ENCODE data around the gene TIMM44.

The TIMM44 gene

GRCh38 chr19:7959211-7959610, 15.7 kb upstream of the TIMM44 start:
- POLR2A ChIA-PET: no interaction called here
- DNase-seq (ENCODE audit: extremely low spot score): no peak
- CTCF ChIA-PET: interaction anchor here (1.0 to 2.2 kb wide), 4 partner anchors 12 to 15 kb away, joined by 3 to 15 read pairs (median 6); partner anchors contain the start of gene TIMM44
- no peak for TF ChIP-seq CTCF (IDR thresholded peaks at IDR 0.05; ENCODE audit: control extremely low read depth, extremely low read depth, low read depth, missing control alignments)

- no peak for TF ChIP-seq CTCF (IDR thresholded peaks at IDR 0.05; ENCODE audit: control extremely low read depth, extremely low read depth, low read depth, missing control alignments)
- no peak for DNase-seq (ENCODE audit: extremely low spot score)
- ChIA-PET CTCF (interaction anchor here (2.9 kb wide), 1 partner anchor 12 kb away, joined by 21 read pairs; the partner anchor contains the start of gene TIMM44), POLR2A (no interaction called here)
These were observed 12.2 kb upstream of the TIMM44 start for GRCh38 chr19:7955696-7956095.

GRCh38 chr19:7953576-7953975, 10.1 kb upstream of the TIMM44 start:
- no peak for DNase-seq (ENCODE audit: extremely low spot score)
- CTCF ChIA-PET: interaction anchor here (2.9 kb wide), 1 partner anchor 10 kb away, joined by 21 read pairs; the partner anchor contains the start of gene TIMM44
- POLR2A ChIA-PET: no interaction called here

GRCh38 chr19:7953060-7953459, 9.6 kb upstream of the TIMM44 start:
- DNase-seq (ENCODE audit: extremely low spot score): no peak
- ChIA-PET POLR2A (no interaction called here), CTCF (interaction anchor here (1.9 kb wide), 1 partner anchor 9 kb away, joined by 12 read pairs; the partner anchor contains the start of gene TIMM44)
- TF ChIP-seq CTCF (IDR thresholded peaks at IDR 0.05; ENCODE audit: control extremely low read depth, extremely low read depth, low read depth, missing control alignments): no peak

More at GRCh38 chr19:7953576-7953975, 10.1 kb upstream of the TIMM44 start:
- TF ChIP-seq CTCF (IDR thresholded peaks at IDR 0.05; ENCODE audit: control extremely low read depth, extremely low read depth, low read depth, missing control alignments): no peak

GRCh38 chr19:7947939-7948338, 4.5 kb upstream of the TIMM44 start:
- CTCF ChIA-PET: interaction anchor here (1.0 kb wide), 1 partner anchor 19 kb away, joined by 3 read pairs; no protein-coding TSS in a partner anchor
- no peak for DNase-seq (ENCODE audit: extremely low spot score)
- POLR2A ChIA-PET: no interaction called here
- no peak for TF ChIP-seq CTCF (IDR thresholded peaks at IDR 0.05; ENCODE audit: control extremely low read depth, extremely low read depth, low read depth, missing control alignments)

- peak; percentile 83 for TF ChIP-seq CTCF (IDR thresholded peaks at IDR 0.05; ENCODE audit: control extremely low read depth, extremely low read depth, low read depth, missing control alignments)
- CTCF ChIA-PET: interaction anchor here (0.7 to 6.9 kb wide), 47 partner anchors 8 to 714 kb away, joined by 3 to 90 read pairs (median 5); partner anchors contain the start of genes CCL25, CTXN1, ELAVL1 and MAP2K7
- DNase-seq (ENCODE audit: extremely low spot score): peak; percentile 82
- POLR2A ChIA-PET: interaction anchor here (0.6 to 2.5 kb wide), 12 partner anchors 8 to 446 kb away, joined by 3 to 18 read pairs (median 4); partner anchors contain the start of genes MAP2K7, PNPLA6, RAB11B and SNAPC2
These were observed 803 bp upstream of the TIMM44 start for GRCh38 chr19:7944177-7944761.
